ENCODE data around the gene NFYC.

NFYC gene

DNA sequence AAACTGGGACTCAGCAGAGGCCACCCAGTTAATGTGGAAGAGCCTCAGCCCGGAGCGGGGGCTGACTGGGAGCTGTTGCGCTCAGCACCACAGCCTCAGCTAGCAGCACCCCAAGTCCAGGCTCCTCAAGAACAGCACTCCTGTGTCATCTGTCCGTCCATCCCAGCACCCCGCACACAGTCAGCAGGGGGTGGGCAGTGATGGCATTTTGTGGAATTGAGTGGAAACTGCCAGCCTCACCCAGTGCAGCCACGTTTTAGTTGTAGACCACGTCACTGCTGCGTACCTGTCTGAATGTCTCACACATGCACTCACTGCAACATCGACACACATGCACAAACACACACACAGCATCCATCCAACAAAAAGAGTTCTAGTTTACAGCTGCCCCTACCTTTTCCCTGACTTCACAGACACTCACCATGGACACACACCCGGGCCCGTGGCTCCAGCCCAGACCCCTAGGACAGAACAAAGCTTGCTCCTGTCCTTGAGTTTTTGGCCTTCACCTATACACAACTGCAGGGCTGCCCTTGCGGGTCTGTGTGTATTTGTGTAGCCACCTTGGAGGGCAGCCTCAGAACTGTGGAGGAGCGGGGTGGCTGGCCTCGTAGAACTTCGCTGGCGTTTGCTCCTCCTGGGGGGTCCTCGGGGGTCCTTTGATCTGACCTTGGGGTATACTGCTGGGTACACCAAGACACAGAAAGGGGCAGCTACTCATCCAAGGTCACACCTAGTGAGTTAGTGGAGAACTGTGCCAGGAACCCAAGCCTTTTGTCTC lies 97.2 kb downstream of the NFYC start:
- TF ChIP-seq, protein P1, sequence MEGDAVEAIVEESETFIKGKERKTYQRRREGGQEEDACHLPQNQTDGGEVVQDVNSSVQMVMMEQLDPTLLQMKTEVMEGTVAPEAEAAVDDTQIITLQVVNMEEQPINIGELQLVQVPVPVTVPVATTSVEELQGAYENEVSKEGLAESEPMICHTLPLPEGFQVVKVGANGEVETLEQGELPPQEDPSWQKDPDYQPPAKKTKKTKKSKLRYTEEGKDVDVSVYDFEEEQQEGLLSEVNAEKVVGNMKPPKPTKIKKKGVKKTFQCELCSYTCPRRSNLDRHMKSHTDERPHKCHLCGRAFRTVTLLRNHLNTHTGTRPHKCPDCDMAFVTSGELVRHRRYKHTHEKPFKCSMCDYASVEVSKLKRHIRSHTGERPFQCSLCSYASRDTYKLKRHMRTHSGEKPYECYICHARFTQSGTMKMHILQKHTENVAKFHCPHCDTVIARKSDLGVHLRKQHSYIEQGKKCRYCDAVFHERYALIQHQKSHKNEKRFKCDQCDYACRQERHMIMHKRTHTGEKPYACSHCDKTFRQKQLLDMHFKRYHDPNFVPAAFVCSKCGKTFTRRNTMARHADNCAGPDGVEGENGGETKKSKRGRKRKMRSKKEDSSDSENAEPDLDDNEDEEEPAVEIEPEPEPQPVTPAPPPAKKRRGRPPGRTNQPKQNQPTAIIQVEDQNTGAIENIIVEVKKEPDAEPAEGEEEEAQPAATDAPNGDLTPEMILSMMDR (IDR thresholded peaks at IDR 0.05; ENCODE audit: control insufficient read depth, insufficient read depth, low read depth, low read length, missing control alignments): no peak
- no peak for DNase-seq (ENCODE audit: low read depth)
- H3K4me3 ChIP-seq (ENCODE audit: control insufficient read depth, low read depth, low read length): no peak overlapping the region

DNA sequence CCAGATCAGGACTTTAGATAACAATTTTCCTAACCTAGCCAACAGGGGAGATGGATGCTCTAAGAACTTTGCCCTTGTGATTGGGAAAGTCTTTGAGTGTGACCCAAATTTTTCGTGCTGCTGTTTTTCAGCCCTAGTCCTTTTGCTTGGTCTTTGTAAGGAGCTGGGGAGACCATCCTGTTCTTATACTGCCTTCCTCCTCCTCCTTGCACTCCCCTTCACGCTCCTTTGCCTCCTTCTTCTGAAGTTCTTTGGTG lies 97.8 kb downstream of the NFYC start:
- TF ChIP-seq, protein P1 (IDR thresholded peaks at IDR 0.05; ENCODE audit: control insufficient read depth, insufficient read depth, low read depth, low read length, missing control alignments): no peak
- DNase-seq (ENCODE audit: low read depth): no peak
- H3K4me3 ChIP-seq (ENCODE audit: control insufficient read depth, low read depth, low read length): no peak overlapping the region

DNA sequence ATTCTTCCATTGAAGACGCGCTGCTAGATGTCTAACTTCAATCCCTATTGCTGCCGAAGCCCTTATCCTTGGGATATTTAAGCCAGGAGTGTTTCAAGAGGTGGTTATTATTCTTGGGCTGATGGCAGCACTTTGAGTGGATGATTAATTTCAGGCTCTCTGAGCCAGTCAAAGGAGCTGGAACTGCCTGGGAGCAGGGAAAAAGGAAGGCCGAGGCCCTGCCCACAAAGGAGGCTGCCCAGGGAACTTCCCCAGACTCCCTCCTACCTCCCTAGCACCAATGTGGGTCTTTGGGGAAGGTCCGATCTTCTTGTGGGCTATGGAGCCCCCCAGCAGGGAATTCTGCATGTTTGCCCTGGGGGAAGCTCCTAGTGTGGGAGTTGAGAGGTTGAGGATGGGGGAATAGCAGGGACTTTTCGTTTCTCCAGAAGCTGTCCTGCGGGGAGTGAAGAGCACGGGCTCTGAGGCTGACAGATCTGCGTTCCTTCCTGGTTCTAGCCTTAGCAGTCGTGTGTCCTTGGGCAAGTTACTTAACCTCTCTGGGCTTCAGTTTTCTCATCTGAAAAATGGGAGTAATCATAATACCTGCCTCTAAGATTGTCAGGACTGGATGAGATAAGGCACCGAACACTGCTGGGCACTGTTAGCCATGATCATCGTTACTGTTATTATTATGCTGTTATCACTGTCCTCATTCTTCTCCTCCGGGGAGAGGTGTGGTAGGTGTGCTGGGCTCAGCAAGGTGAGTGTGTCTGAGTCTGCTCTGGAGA lies 98.3 kb downstream of the NFYC start:
- no peak for DNase-seq (ENCODE audit: low read depth)
- H3K4me3 ChIP-seq (ENCODE audit: control insufficient read depth, low read depth, low read length): no peak overlapping the region
- TF ChIP-seq, protein P1 (IDR thresholded peaks at IDR 0.05; ENCODE audit: control insufficient read depth, insufficient read depth, low read depth, low read length, missing control alignments): no peak

DNA sequence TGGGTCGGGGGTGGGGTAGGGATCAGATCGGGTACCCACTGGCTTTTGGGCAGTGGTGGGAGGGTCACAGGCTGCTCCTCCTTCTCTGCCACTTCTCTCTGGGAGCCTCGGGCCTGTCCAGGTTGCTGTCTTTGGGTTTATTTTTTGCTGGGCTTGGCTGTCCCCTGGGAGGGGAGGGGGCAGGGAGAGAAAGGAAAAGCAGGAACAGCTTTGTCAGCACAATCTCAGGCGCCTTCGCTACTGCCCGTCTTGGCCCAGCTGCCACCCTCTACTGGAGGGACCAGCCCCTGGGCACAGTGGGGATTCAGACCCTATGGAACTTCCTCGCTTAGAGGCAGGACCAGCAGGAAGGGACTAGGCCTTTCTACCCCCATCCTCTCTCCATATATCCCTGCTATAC lies 100.5 kb downstream of the NFYC start:
- TF ChIP-seq, protein P1 (IDR thresholded peaks at IDR 0.05; ENCODE audit: control insufficient read depth, insufficient read depth, low read depth, low read length, missing control alignments): no peak
- no peak for DNase-seq (ENCODE audit: low read depth)
- H3K4me3 ChIP-seq (ENCODE audit: control insufficient read depth, low read depth, low read length): no peak overlapping the region

DNA sequence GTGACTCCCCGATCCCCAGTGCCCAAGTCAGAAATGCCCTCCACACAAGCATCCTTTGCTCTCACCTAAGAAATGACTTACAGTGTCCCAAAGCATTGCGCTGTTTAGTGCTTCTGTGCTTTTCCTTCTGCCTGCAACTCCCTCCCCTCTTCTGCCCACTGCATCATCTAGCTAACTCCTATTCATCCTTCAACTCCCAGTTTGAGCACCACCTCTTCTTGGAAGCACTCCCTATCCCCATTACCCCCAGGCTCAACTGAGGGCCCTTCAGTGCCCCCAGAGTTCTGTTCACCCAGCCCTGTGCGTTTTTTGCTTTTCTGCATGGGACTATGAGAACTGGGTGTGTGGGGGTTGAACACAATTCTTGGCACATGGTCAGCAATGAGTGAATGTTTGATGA lies 102.1 kb downstream of the NFYC start:
- H3K4me3 ChIP-seq (ENCODE audit: control insufficient read depth, low read depth, low read length): no peak overlapping the region
- TF ChIP-seq, protein P1 (IDR thresholded peaks at IDR 0.05; ENCODE audit: control insufficient read depth, insufficient read depth, low read depth, low read length, missing control alignments): no peak
- no peak for DNase-seq (ENCODE audit: low read depth)

DNA sequence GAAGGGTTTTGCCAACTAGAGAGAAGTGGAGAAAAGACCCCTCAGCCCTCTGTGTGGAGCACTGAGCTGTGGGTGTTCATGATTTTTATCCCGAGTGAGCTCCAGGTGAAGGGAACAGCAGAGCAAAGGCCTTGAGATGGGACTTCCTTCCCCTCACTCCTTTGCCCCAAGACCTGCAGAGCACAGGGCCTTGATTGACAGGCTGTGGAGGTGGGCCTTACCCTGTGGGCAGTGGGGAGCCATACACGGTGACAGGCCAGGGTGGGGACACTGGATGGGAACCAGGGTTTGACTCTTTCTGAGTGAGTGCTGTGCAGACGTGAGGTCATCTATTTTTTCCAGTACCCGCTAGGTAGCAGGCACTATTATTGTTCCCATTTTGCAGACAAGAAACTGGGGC lies 102.5 kb downstream of the NFYC start:
- H3K4me3 ChIP-seq (ENCODE audit: control insufficient read depth, low read depth, low read length): no peak overlapping the region
- no peak for DNase-seq (ENCODE audit: low read depth)

More for the DNA sequence above, 102.5 kb downstream of the NFYC start:
- TF ChIP-seq, protein P1 (IDR thresholded peaks at IDR 0.05; ENCODE audit: control insufficient read depth, insufficient read depth, low read depth, low read length, missing control alignments): no peak

All from AG09309 (cell line).